HG03469 (cell line): ENCODE measurements around the gene UBAP2L.
"Not testable (repeated sequence)": the region's sequence is repeated elsewhere in the genome, so short reads cannot be mapped to it uniquely, and the experiment has no call there.

ENCODE experiments used
- ATAC-seq: cut with Tn5 transposase; IDR thresholded peaks from one replicate; pipeline ENCODE4 v1.9.1; 2021; ENCODE audit warnings: mild to moderate bottlenecking, moderate library complexity, moderate number of reproducible peaks; ENCODE audit not compliant: unreplicated experiment

The UBAP2L gene

GRCh38 chr1:154199563-154199879, 21.2 kb upstream of the UBAP2L start:
- ATAC-seq, result no peak

GRCh38 chr1:154205778-154206177, 15.0 kb upstream of the UBAP2L start:
- ATAC-seq, result not testable (repeated sequence)

- ATAC-seq, result no peak
These were observed 14.6 kb upstream of the UBAP2L start, which contains the start of gene CFAP141 for GRCh38 chr1:154206196-154206595. TSS of gene CFAP141 (minus strand) at chr1:154206333. CDS start at chr1:154206307, 26 bp downstream.

- no peak for ATAC-seq
These were observed 13.5 kb upstream of the UBAP2L start for GRCh38 chr1:154207262-154207661.

- no peak for ATAC-seq
These were observed 11.9 kb upstream of the UBAP2L start for GRCh38 chr1:154208677-154209388.

GRCh38 chr1:154212083-154212482, 8.7 kb upstream of the UBAP2L start:
- no peak for ATAC-seq

- no peak for ATAC-seq
These were observed 7.5 kb upstream of the UBAP2L start for GRCh38 chr1:154213274-154213673.

- ATAC-seq, result no peak
These were observed 2.2 kb upstream of the UBAP2L start for GRCh38 chr1:154218545-154218944.

GRCh38 chr1:154219541-154219940, 1.2 kb upstream of the UBAP2L start:
- no peak for ATAC-seq

GRCh38 chr1:154220970-154221277, 169 bp downstream of the UBAP2L start:
- ATAC-seq, result no peak

- no peak for ATAC-seq
These were observed 685 bp downstream of the UBAP2L start for GRCh38 chr1:154221278-154222001.

- ATAC-seq, result no peak
These were observed 1.8 kb downstream of the UBAP2L start for GRCh38 chr1:154222518-154222917.

GRCh38 chr1:154222918-154223317, 2.2 kb downstream of the UBAP2L start:
- ATAC-seq, result no peak

- no peak for ATAC-seq
These were observed 2.9 kb downstream of the UBAP2L start for GRCh38 chr1:154223621-154224020.

- ATAC-seq, result no peak
These were observed 4.6 kb downstream of the UBAP2L start for GRCh38 chr1:154225370-154225769.

GRCh38 chr1:154231112-154231511, 10.4 kb downstream of the UBAP2L start:
- not testable (repeated sequence) for ATAC-seq

GRCh38 chr1:154233127-154233526, 12.4 kb downstream of the UBAP2L start:
- ATAC-seq, result not testable (repeated sequence)

GRCh38 chr1:154236855-154237254, 16.1 kb downstream of the UBAP2L start:
- ATAC-seq, result no peak

GRCh38 chr1:154237435-154237834, 16.7 kb downstream of the UBAP2L start:
- no peak for ATAC-seq

- no peak for ATAC-seq
These were observed 17.2 kb downstream of the UBAP2L start for GRCh38 chr1:154237880-154238506.

GRCh38 chr1:154239491-154239890, 18.7 kb downstream of the UBAP2L start:
- ATAC-seq, result no peak

GRCh38 chr1:154240294-154240833, 19.6 kb downstream of the UBAP2L start:
- no peak for ATAC-seq
